GM19099 (cell line): ENCODE results near the gene PCDHGA2.

ENCODE experiments used
- POLR2A ChIP-seq: IDR thresholded peaks from 3 replicates; pipeline ENCODE4 v1.6.1; 2011; ENCODE audit warnings: low read depth; ENCODE audit not compliant: insufficient read length; ENCODE audit errors: extremely low read depth

The PCDHGA2 gene

DNA sequence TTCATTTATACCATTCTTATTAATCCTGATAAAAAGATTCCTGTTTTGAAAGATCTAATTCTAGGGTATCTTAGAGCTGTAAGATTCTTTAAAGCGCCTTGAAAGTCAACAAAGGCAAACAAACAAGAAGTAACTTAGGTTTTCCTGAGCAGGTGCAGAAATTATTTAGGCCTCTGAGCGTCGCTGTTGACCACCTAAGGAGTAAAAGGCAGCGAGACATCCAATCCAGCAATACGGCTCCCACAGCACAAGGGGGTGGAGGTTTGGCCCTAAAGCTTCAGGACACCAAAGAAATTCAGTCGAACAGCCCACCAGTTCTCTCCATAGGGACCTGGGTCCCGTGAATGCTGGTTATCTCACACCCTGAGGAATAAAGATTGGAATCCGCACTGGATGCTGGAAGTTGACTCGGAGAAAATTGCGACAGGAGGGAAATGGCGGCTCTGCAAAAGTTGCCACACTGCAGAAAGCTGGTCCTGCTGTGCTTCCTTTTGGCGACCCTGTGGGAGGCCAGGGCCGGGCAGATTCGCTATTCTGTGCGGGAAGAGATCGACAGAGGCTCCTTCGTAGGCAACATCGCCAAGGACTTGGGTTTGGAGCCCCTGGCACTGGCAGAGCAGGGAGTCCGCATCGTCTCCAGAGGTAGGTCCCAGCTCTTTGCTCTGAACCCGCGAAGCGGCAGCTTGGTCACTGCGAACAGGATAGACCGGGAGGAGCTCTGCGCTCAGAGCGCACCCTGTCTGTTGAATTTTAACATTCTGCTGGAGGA, at the start of gene PCDHGA2:
Gene PCDHGA2 (plus strand): TSS at position 223 of the 769 bp plus-strand sequence.
- TF ChIP-seq POLR2A: no peak

DNA sequence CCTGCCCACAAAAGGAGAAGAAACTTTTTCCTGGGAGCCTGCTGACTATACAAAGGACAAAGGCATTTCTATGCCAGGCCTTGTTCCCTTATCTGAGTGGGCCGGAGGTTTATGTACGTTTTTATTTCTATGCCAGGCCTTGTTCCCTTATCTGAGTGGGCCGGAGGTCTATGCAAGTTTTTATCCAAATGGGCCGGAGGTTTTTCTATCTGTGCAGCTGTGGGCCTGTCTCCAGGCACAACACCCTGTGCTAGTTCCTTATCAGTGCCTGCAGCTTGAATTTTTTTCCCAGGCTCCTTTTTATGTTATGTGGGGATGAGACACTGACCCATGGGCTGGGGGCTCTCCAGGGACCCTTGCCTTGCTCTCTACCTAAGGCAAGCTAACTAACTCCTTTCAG, 40.2 kb upstream of the PCDHGA2 start:
- no peak for TF ChIP-seq POLR2A

DNA sequence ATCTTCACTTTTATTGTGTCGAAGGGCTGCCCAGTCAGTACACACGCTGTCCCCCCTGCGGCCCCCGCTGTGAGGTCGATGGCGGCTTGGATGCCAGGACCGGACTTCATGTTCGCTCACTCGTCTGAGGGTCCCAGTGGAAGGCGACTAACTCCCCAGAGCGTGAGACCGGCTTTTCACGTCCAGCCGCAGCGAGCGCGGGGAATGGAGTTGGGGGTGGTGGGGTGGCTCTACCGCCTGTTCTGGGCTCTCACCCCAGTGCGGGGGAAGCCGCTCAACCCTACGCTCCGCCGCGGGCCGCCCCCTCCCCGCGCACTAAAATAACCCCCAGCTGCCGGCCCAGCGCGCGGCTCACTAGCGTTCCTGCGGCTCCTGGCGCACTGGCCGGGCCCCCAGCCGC, 34.8 kb upstream of the PCDHGA2 start, which contains the start of gene SLC25A2:
Gene SLC25A2 (minus strand): TSS at position 294 of the 400 bp plus-strand sequence. CDS start 184 bp downstream, at position 110.
- no peak for TF ChIP-seq POLR2A

DNA sequence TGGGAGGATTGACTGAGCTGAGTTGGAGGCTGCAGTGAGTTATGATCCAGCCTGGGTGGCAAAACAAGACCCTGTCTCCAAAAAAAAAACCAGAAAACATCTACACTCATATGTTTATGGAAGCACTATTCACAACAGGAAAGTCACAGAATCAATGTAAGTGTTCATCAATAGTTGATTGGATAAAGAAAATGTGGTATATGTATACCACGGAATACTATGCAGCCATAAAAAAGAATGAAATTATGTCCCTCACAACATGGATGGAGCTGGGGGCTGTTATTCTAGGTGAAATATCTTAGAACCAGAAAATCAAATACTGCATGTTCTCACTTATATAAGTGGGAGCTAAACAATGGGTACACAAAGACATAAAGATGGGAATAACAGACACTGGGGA, 31.9 kb upstream of the PCDHGA2 start:
- no peak for TF ChIP-seq POLR2A

DNA sequence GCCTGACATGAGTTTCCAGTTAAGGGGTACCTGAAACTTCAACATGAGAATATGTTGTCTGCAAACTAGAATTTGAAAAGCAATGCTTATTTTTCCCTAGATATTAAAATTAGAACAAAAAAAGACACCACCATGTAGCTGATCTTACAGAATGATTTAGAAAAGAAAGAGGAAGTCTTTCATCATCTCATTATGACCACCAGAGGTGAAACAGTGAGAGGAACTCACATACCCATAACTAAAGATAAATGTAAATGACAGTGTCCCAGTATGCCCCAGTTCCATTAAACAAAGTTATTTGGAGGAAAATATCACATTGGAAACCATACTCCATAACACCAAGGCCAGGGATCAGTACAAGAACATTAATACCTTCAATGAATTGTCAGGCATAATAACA, 24.8 kb upstream of the PCDHGA2 start:
- no peak for TF ChIP-seq POLR2A

DNA sequence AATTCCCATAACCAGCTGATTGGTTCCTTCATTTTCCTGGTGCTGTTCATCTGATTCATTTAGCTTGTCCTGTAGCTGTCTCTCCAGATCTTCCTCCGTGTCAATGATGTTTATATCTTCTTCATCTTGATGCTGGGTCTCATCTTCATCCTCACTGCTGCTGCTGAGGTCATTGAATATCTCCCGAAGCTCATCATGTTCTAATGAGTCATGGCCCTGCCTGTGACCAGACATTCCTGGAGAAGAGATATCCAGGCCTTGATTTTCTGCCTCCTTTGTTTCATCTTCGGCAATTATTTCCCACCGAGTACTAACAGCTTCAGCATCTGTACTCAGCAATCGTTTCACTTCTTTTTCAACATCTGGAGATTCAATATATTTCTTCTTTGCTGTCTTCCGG, 19.4 kb upstream of the PCDHGA2 start:
- no peak for TF ChIP-seq POLR2A

DNA sequence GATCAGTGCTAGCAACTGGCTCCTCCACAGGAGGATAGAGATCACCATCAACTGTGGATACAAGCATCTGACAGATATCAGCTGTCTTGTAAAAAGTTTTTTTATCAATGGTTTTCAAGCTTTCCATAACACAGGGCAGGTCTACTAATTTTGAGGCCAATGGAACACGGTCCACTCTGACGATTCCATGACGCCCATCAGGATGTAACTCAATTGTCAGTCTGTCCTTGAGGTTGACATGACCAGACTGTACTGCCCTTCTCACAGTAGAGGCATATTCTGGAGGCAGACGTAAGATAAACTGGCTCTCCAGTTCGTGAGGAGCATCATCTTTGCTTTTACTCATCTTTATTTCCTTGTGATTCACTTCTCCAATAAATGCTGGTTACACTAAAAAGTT, 18.9 kb upstream of the PCDHGA2 start:
- no peak for TF ChIP-seq POLR2A

DNA sequence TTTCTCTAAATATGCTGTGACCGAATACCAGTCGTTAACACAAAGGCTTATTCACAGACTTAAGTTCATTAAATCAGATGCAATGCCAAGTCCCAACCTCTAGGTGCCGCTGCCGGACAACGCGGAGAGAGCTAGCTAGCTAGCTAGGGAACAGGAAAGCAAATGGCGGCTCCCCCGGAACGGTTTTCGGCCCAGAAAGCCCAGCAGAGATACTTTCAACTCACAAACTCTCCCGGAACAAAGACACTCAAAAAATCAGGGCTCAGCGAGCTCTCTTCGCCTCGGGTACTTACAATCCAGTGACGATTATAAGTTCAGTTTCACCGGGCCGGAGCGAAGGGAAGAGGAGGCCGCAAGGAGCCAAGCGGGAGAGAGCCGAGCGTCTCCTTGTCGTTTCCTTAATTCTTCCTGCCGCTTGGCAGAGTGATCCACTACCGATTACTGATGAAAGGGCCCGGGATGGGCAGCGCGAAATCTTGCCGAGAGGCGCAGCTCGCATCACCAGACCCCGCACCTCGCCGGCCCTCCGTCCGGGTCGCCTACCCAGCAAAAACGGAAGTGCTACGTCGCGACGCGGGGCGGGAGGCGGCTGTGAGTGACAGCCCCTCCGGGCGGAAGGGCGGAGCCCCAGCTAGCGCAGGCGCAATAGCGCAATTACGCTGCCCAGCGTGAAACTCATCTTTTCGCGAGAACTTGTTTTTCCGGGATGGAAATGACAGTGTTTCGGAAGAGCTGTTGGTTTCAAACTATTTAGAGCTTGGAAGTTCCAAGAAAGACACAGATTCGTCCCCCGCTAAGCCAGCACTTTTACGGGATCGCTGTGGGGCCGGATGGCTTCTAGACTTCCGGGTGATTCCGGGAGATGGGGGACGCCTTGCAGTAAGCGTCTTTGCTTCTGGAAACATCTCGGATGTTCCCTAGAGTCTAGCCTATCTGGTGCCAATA, 18.1 kb upstream of the PCDHGA2 start, which contains the start of gene TAF7:
Gene TAF7 (minus strand): TSS at position 560 of the 945 bp plus-strand sequence. CDS start 740 bp downstream, outside the sequence.
- peak; percentile 98 for TF ChIP-seq POLR2A

DNA sequence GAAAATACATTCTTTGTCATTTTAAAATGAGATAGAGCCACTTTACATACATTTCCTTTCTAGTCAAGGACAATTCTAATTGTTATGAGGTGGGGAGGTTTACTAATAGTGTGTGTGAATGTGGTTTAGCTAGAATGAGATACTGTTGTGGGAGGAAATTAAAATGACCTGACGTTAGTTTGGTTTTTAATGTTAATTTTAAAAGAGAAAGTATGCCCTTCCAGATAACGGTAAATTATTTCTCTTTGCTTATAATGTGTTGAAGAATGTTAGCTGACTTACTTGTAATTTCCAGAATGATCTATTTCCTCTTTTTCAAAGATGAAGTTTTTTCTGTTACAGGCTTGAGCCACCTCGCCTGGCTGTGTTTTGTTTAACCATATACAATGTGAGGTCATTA, 16.3 kb upstream of the PCDHGA2 start:
- TF ChIP-seq POLR2A: no peak

DNA sequence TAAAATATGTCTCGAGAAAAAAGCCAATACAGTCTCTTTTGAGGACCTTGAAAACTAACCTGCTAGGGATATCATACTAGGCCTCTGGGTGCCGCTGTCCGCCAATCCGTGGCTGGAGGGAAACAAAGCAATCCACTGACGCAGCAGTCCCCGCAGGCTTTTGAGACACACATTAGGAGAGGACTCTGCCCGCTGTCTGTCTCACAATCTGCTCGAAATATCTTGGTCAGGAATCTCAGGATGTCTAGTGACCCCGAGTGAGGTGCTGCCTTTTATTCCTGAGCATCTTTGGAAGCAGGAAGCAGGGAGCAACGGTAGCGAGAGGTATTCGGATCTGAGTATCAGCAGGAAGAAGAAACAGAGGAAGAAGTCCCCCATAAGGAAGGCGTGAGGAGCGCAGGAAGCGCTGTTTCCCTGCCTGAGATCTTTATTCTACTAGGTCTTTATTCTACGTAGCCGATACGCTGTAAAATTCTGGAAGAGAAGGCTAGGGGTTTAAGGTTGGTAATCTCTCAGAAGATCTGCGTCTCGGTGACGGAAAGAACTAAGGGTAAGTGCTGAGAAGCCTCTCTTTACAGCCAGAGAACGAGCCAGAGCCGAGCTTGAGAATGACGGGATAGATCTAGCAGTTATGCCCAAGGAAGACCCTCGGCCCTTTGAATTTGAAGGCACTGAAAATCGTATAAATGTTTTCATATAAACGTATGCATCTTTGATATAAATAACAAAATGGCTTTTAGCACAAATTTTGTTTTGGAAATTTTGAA, 12.3 kb upstream of the PCDHGA2 start:
- peak; percentile 40 for TF ChIP-seq POLR2A

DNA sequence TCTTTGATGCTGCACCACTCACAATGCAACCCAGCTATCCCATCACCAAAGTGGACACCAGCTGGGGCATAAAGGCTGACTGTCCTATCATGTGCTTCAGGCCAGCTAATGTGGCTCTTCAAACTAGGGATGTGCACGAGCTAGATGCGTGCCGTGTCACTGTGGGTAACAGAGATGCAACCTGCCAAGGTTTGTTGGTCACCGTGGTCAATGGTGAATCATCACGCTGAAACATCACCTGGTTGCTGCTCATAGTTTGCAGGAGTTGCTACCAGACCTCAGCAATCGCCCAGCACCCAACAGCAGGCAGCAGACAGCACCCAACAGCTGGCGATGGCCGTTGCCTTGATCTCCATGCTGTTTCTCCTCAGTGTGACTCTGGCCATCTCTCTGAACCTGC, 10.3 kb upstream of the PCDHGA2 start:
- no peak for TF ChIP-seq POLR2A

DNA sequence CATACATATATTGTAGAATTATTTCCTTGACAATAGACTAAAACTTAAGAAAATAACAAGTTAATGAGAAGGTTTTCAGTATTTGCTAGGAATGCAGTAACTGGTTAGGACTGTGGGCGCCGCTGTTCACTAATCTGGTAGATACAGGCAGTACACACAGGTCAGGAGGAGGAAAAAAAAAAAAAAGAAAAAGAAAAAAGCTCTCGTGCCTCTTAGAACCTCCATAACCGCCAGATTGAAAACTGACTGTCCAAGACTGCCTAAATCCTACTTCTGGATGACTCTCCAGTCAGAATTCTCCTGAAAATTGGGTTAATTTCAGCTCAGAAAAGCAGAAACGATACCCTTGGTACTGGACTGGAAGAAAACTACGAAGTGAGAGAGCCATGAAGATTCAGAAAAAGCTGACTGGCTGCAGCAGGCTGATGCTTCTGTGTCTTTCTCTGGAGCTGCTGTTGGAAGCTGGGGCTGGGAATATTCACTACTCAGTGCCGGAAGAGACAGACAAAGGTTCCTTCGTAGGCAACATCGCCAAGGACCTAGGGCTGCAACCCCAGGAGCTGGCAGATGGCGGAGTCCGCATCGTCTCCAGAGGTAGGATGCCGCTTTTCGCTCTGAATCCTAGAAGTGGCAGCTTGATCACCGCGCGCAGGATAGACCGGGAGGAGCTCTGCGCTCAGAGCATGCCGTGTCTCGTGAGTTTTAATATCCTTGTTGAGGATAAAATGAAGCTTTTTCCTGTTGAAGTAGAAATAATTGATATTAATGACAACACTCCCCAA, 8.1 kb upstream of the PCDHGA2 start, which contains the start of gene PCDHGA1:
Gene PCDHGA1 (plus strand): TSS at position 216 of the 782 bp plus-strand sequence.
- TF ChIP-seq POLR2A: no peak

DNA sequence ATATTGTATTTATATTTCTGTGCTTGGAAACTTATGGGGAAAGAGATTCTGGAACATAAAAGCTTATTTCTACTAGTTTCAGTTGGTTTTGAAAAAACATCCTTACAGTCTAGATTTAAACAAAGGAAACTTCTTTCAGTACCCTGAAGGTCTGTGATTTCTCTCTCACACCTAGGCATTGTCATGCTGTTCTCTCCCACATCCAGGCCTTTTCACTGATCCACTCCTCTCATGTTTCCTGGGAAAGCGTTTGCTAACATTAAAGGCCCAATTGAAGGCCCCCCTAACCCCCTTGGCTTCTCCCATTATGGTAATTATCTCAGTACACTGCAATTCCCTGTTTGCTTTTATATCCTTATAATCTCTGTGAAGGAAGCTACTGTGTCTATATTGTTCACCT, 4.2 kb downstream of the PCDHGA2 start:
- TF ChIP-seq POLR2A: no peak

DNA sequence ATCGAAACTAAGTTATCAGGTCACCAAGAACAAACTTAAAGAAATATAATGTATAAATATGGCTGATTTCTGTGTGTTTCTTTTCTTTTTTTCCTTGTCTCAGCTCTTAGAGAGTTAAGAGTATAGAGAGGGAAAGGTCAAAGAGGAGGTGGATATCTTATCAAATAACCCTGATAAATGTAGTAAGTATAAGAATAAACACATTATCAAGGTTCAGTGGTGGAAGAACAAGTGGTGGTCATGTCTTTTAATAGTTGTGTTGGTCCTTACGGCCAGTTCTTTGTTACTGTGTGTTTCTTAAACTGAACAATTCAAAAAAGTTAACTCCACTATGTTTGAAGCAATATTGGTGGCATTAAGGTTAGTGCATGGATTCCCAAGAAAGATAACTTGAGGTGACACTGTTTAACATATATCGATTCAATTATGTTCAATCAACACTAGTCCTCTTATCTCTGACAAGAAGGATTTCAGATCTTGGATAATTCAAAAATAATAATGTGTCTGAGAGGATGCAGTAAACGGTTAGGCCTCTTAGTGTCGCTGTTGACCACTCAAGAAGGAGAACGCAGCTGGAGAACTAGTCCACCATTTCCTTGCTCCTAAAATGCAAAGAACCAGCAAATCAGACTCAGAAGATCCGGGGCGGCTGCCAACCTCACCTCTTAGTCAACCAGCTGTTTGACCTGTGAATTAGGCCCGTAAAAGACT, 4.8 kb downstream of the PCDHGA2 start, which contains the start of gene PCDHGA3:
Gene PCDHGA3 (plus strand): TSS at position 588 of the 711 bp plus-strand sequence. CDS start 205 bp downstream, outside the sequence.
- TF ChIP-seq POLR2A: no peak

DNA sequence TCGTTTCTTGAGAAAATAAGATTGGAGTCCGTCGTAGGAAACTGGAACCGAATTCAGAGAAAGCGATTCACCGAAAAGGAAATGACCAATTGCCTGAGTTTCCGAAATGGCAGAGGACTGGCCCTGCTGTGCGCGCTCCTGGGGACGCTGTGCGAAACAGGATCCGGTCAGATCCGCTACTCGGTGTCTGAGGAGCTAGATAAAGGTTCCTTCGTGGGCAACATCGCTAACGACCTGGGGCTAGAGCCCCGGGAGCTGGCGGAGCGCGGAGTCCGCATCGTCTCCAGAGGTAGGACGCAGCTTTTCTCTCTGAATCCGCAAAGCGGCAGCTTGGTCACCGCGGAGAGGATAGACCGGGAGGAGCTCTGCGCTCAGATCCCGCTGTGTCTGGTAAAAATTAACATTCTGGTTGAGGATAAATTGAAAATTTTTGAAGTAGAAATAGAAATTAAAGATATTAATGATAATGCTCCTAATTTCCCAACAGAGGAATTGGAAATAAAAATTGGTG, 5.4 kb downstream of the PCDHGA2 start:
- no peak for TF ChIP-seq POLR2A
